ENCODE data around the gene SRSF9. TPM values are rescaled to one million over a fixed set of nuclear protein-coding genes. Genes with fewer than 3 reads are reported as not detected.

SRSF9 gene, protein sequence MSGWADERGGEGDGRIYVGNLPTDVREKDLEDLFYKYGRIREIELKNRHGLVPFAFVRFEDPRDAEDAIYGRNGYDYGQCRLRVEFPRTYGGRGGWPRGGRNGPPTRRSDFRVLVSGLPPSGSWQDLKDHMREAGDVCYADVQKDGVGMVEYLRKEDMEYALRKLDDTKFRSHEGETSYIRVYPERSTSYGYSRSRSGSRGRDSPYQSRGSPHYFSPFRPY
- 233 and 273 TPM in 2 replicates for total RNA-seq

DNA sequence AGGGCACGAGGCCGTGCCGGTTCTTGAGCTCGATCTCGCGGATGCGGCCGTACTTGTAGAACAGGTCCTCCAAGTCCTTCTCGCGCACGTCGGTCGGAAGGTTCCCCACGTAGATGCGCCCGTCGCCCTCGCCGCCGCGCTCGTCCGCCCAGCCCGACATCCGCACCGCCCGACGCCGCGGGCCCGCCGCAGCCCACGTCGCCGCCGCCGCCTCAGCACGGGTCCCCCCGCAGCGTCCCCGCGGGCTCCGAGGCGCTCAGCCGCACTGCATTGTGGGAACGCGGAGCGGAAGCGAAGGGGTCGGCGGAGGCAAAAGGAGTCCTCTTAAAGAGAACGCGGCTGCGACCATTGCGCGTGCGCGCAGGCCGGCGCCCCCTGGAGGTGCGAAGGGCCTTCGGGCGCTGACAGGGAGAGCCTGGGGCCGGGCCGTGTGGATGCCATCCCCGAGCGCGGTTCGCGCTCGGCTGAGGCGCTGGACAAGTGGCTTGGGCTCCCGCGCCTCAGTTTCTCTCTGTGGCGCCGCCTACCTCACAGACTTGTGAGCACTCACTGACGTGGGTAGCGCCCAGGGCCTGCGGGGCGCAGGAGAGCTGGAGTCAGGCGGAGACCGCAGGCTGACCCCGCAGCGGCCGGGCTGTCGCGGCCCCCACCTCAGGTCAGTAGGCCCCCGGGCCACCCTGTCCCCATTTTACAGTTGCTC lies at the start of gene SRSF9:
TSS of gene SRSF9 (minus strand) at position 299 of the 700 bp plus-strand sequence. CDS start at position 160, 139 bp downstream.

DNA sequence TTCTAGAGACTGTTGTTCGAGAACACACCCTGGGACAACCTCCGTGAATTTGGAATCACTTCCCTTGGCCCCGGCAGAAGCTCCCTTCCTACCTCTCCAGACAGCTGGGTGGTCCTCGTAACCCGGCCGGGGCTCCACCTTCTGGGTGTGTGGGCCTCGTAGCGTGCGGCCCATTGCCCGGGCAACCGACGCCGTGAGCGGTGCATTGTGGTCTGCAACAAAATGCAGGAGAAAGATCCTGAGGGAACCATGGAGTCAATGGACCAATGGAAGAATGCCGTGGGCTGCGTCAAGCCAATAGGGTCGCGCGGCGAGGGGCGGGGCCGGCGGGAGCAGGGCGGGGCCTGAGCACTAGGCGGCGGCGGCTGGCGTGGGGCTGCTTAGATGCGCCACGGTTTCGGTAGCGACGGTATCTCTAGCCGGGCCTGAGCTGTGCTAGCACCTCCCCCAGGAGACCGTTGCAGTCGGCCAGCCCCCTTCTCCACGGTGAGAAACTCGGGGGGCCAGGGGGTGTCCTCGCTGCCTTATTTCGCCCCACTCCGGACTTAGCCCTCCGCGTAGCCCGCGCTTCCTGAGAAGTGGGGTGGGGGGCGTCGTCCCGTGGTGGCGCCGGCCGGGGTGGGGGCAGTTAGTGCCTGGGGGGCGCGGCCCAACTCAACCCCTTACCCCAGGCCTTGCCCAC lies 26.3 kb upstream of the SRSF9 start, which contains the start of gene DYNLL1:
TSS of gene DYNLL1 (plus strand) at position 383 of the 682 bp plus-strand sequence. CDS start 309 bp downstream, outside the sequence.

DNA sequence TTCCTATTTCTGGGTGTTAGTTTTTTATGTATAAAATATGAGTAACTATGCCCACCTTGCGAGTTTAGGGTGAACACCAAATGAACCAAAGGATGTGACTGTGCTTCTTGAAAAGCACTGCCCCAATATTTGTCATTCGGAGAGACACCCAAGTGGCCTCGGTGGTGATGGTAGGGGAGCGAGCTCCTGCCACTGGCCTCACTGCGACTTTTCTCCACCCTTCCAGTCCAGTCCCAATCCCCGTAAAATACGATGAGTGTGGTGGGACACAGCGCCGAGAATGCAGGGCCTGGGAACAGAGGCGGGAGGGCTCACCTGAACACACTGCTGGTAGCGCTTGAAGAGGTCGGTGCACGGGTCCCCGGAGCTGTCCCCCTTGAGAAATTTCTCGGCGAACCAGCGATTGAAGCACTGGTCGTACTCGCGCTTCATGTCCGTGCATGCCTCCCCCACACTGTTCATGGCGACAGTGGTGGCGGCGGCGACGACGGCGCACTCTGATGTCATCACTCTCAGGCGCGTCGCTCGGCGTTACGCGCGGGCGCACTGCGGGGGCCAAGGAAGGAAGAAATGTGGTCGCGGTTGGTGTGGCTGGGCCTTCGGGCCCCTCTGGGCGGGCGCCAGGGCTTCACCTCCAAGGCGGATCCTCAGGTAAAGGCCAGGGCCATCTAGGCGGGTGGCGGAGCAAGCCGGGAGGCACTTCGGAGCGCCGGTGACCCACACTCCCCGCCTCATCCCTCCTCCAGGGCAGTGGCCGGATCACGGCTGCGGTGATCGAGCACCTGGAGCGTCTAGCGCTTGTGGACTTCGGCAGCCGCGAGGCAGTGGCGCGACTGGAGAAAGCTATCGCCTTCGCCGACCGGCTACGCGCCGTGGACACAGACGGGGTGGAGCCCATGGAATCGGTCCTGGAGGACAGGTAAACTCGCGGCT lies 23.4 kb downstream of the SRSF9 start, which contains the start of the genes GATC and TRIAP1:
TSS of gene GATC (plus strand) at position 534 of the 933 bp plus-strand sequence. CDS start at position 571, 37 bp downstream.
TSS of gene TRIAP1 (minus strand) at position 474 of the 933 bp plus-strand sequence. CDS start at position 462, 12 bp downstream.

DNA sequence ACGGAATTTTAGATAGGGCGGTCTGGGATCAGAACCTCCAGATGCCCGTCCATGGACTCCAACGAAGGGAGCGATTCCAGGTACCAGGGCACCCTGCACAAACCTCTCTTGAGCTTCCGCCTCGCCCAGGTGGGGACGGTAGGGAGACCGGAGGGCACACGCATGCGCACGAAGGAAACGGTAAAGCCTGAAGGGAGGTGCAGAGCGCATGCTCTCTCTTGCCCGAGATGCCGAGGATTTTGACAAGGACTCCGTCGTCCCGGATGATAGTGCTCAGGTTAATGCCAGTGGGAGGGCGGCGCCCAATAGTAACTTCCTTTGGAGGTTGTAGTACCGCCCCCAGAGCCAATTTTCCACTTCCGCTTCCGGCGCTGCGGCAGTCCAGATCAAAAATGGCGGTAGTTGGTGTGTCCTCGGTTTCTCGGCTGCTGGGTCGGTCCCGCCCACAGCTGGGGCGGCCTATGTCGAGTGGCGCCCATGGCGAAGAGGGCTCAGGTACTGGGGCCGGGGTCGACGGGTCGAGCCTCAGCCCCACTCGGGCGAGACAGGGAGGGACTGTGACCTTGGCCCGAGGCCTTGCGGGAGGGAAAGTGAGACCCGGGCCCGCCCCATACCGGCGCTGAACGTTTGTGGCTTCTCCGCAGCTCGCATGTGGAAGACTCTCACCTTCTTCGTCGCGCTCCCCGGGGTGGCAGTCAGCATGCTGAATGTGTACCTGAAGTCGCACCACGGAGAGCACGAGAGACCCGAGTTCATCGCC lies 31.6 kb downstream of the SRSF9 start, which contains the start of gene COX6A1:
TSS of gene COX6A1 (plus strand) at position 379 of the 760 bp plus-strand sequence. CDS start at position 393, 14 bp downstream.

Other genes starting within 250 kb of the SRSF9 start
- gene PXN, start 204.0 kb downstream of the SRSF9 start, total RNA-seq, result 50.7 and 66.5 TPM in 2 replicates
- 157 and 735 TPM in 2 replicates for gene RNU4-2, start 177.8 kb downstream of the SRSF9 start, total RNA-seq
- 118 and 465 TPM in 2 replicates for gene RNU4-1, start 176.5 kb downstream of the SRSF9 start, total RNA-seq
- 1.3 TPM in 2 replicates for gene SIRT4, start 167.4 kb downstream of the SRSF9 start, total RNA-seq
- gene PLA2G1B, start 142.0 kb downstream of the SRSF9 start, total RNA-seq, result not detected in 2 replicates
- gene MSI1, start 100.6 kb downstream of the SRSF9 start, total RNA-seq, result not detected in 2 replicates
- gene COX6A1, start 31.6 kb downstream of the SRSF9 start, total RNA-seq, result 523 and 539 TPM in 2 replicates
- gene TRIAP1, start 23.4 kb downstream of the SRSF9 start, total RNA-seq, result 30.2 and 48.4 TPM in 2 replicates
- 14.4 and 18.1 TPM in 2 replicates for gene GATC, start 23.3 kb downstream of the SRSF9 start, total RNA-seq
- gene DYNLL1, start 26.4 kb upstream of the SRSF9 start, total RNA-seq, result 314 and 337 TPM in 2 replicates
- gene COQ5, start 59.4 kb upstream of the SRSF9 start, total RNA-seq, result 30.4 and 32.0 TPM in 2 replicates
- gene RNF10, start 64.6 kb upstream of the SRSF9 start, total RNA-seq, result 128 and 163 TPM in 2 replicates
- 26.4 and 45.3 TPM in 2 replicates for gene POP5, start 111.7 kb upstream of the SRSF9 start, total RNA-seq
- gene CABP1, start 170.9 kb upstream of the SRSF9 start, total RNA-seq, result 0.09 and 0.19 TPM in 2 replicates
- 69.6 and 95.5 TPM in 2 replicates for gene MLEC, start 217.4 kb upstream of the SRSF9 start, total RNA-seq
- 22.3 and 24.8 TPM in 2 replicates for gene UNC119B, start 240.7 kb upstream of the SRSF9 start, total RNA-seq

Measured in endothelial cell of coronary artery (primary cell).